HG02610 (cell line): Measurements from ENCODE around the gene ZAR1L.
"Not testable (repeated sequence)": the region's sequence is repeated elsewhere in the genome, so short reads cannot be mapped to it uniquely, and the experiment has no call there.

Experiments
- ATAC-seq: cut with Tn5 transposase; IDR thresholded peaks from one replicate; pipeline ENCODE4 v1.9.1; 2021; ENCODE audit warnings: mild to moderate bottlenecking, moderate library complexity; ENCODE audit not compliant: unreplicated experiment

ZAR1L gene, protein sequence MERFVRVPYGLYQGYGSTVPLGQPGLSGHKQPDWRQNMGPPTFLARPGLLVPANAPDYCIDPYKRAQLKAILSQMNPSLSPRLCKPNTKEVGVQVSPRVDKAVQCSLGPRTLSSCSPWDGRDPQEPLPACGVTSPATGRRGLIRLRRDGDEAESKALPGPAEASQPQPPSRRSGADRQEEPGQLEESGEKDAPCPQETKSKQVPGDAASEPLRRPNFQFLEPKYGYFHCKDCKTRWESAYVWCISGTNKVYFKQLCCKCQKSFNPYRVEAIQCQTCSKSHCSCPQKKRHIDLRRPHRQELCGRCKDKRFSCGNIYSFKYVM

GRCh38 chr13:32315238-32316027 is at the start of gene ZAR1L, which contains the start of gene BRCA2:
Gene ZAR1L (minus strand): TSS chr13:32315363. CDS start chr13:32311925, 3,438 bp downstream.
Gene BRCA2 (plus strand): TSS chr13:32315508. CDS start chr13:32316461, 953 bp downstream.
- ATAC-seq, result peak; percentile 95

GRCh38 chr13:32362574-32362973 is 47.4 kb upstream of the ZAR1L start:
- no peak for ATAC-seq

DNA sequence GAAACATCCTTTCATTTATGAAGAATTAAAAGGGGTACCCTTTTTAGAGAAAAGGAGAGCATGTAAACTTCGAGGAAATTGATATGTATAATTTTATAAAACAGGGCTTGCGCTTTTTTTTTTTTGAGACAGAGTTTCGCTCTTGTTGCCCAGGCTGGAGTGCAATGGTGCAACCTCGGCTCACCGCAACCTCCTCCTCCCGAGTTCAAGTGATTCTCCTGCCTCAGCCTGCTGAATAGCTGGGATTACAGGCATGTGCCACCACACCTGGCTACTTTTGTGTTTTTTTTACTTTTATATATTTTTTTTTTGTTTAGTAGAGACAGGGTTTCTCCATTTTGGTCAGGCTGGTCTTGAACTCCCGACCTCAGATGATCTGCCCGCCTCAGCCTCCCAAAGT is 40.8 kb upstream of the ZAR1L start:
- not testable (repeated sequence) for ATAC-seq

GRCh38 chr13:32354040-32354439 is 38.9 kb upstream of the ZAR1L start:
- no peak for ATAC-seq

GRCh38 chr13:32350839-32351441 is 35.8 kb upstream of the ZAR1L start:
- not testable (repeated sequence) for ATAC-seq

- no peak for ATAC-seq
Observed at GRCh38 chr13:32347651-32348050, 32.5 kb upstream of the ZAR1L start.

DNA sequence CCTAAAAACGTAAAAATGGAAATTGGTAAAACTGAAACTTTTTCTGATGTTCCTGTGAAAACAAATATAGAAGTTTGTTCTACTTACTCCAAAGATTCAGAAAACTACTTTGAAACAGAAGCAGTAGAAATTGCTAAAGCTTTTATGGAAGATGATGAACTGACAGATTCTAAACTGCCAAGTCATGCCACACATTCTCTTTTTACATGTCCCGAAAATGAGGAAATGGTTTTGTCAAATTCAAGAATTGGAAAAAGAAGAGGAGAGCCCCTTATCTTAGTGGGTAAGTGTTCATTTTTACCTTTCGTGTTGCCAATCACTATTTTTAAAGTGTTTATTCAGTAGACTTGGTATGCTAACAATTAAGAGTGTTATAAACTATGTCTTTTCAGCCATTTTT is 25.8 kb upstream of the ZAR1L start:
- ATAC-seq, result no peak

GRCh38 chr13:32334671-32335070 is 19.5 kb upstream of the ZAR1L start:
- ATAC-seq, result no peak

DNA sequence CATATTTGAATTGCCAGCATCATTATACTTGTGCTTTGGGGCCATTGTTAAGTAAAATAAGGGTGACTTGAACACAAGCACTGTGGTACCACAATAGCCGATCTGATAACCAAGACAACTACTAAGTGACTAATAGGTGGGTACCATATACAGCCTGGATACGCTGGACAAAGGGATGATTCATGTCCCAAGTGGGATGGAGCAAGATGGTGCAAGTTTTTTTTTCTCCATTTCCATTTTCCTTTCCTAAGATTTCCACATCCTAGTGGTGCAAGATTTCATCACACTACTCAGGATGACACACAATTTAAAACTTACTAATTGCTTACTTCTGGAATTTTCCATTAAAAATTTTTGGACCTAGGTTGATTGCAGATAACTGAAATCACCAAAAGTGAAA is 15.3 kb upstream of the ZAR1L start:
- ATAC-seq, result no peak

GRCh38 chr13:32323912-32324311 is 8.7 kb upstream of the ZAR1L start:
- ATAC-seq, result no peak

GRCh38 chr13:32320528-32320927 is 5.4 kb upstream of the ZAR1L start:
- no peak for ATAC-seq

GRCh38 chr13:32317716-32318465 is 2.7 kb upstream of the ZAR1L start:
- ATAC-seq, result no peak

- ATAC-seq, result no peak
Observed at GRCh38 chr13:32316501-32316900, 1.3 kb upstream of the ZAR1L start.

GRCh38 chr13:32316028-32316339 is 821 bp upstream of the ZAR1L start:
- peak; percentile 54 for ATAC-seq

GRCh38 chr13:32314271-32315237 is 609 bp downstream of the ZAR1L start:
- ATAC-seq, result peak; percentile 31

GRCh38 chr13:32311188-32311897 is 3.8 kb downstream of the ZAR1L start:
- ATAC-seq, result no peak

- peak; percentile 63 for ATAC-seq
Observed at GRCh38 chr13:32310134-32310706, 4.9 kb downstream of the ZAR1L start.

DNA sequence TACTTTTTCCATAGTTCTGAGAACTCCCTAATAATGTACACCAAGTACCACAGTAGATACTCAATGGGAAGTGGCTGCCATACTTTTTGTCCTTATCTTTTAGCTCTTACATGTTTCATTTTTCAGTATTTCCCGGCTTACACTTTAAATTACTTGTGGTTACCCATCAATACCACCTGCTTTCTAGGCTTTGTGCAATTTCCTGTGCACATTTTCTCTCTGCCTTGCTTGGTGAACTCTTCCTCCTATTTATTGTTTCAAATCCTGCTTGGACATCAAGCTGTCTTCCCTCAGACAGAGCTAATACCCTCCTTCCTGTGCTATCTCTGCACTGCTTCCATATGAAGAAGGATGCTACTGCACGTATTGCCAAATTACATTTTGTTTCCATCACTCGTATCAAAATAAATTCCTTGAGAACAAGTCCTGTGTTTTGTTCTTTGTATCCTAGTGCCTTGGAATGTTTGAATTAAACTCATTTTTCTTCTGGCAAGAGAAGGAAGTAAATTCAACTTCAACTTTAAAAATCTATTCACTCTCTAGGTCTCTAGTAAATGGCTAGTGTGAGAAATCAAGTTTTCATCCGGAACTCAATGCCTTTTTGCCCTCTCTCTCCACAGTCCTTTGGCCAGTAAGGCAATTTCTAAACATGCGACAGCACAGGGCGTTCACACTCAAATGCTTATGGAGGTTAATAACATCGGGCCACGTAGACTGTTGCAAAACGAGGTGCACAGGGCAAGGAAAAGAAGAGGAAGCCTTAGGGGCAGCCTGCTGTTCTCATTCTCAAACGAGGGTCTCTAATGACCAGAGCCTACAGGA is 5.6 kb downstream of the ZAR1L start:
- peak; percentile 26 for ATAC-seq
